A673 (cell line): ENCODE measurements around the gene SAMD11.

ENCODE experiments used
- CTCF ChIP-seq: fragments of 300-800, 200-600 bp; sonication (generic); conservative IDR thresholded peaks from 2 replicates; pipeline ENCODE4 v1.5.1; 2017; ENCODE audit warnings: low read depth, mild to moderate bottlenecking, antibody characterized with exemption, low read length, moderate library complexity, mixed read lengths
- EZH2 ChIP-seq: fragments of 200-600 bp; sonication (generic); IDR thresholded peaks from 2 replicates; pipeline ENCODE4 v1.6.1; 2017; ENCODE audit warnings: borderline replicate concordance, low read depth, mild to moderate bottlenecking, mixed read lengths, antibody characterized with exemption, low read length; ENCODE audit not compliant: poor library complexity, severe bottlenecking

- TF ChIP-seq CTCF = no peak
- no peak for TF ChIP-seq EZH2
Observed at GRCh38 chr1:966704-967300, 43.1 kb downstream of the SAMD11 start.
